Measurements from ENCODE around the gene KCNQ1. TPM values are rescaled to one million over a fixed set of nuclear protein-coding genes. Genes with fewer than 3 reads are reported as not detected.
A peak's percentile ranks its signal among the peaks of the same experiment; 100 is the strongest.

KCNQ1 gene
- total and polyA plus RNA-seq, 4 donors, result 15.4 to 41.7 (median 26.2) TPM

DNA sequence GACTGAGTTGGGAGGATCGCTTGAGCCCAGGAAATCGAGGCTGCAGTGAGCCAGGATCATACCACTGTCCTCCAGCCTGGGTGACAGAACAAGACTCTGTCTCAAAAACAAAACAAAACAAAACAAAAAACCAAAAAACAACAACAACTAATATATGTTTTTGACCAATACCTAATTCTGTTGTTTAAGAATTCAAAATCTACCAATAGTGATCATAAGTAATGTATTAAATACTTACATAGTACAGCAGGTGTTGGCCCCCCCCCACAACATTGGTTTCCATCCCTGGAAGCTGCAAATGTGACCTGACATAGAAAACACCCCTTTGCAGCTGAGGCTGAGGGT is 74.7 kb downstream of the KCNQ1 start:
- Histone ChIP-seq H3K4me3 (no peak overlapping the region), H3K27ac (ENCODE audit: low read depth in 1 of 2, low read length in 1 of 2) (no peak overlapping the region), H3K4me1 (ENCODE audit: control insufficient read depth in 5 of 5, insufficient read depth in 5 of 5, low read length in 5 of 5) (no peaks in the 10 kb centered on the region), H3K9ac (ENCODE audit: insufficient read depth in 1 of 2, low read length in 2 of 2) (no peak overlapping the region), H3K9me3 (ENCODE audit: control insufficient read depth in 4 of 4, insufficient read depth in 3 of 4, low read length in 3 of 4) (no peaks in the 10 kb centered on the region), H3K27me3 (ENCODE audit: control insufficient read depth in 3 of 3, insufficient read depth in 3 of 3, low read length in 2 of 3) (no peaks in the 10 kb centered on the region), H3K36me3 (ENCODE audit: control insufficient read depth in 4 of 4, insufficient read depth in 4 of 4, low read length in 4 of 4) (no peaks in the 10 kb centered on the region)
- ATAC-seq (ENCODE audit: insufficient read depth, low FRiP score), result no peak
- WGBS, 2 donors, result 94 to 98% methylated on average over 2 of the region's 2 CpGs
- no peak for DNase-seq
- TF ChIP-seq, protein P1, sequence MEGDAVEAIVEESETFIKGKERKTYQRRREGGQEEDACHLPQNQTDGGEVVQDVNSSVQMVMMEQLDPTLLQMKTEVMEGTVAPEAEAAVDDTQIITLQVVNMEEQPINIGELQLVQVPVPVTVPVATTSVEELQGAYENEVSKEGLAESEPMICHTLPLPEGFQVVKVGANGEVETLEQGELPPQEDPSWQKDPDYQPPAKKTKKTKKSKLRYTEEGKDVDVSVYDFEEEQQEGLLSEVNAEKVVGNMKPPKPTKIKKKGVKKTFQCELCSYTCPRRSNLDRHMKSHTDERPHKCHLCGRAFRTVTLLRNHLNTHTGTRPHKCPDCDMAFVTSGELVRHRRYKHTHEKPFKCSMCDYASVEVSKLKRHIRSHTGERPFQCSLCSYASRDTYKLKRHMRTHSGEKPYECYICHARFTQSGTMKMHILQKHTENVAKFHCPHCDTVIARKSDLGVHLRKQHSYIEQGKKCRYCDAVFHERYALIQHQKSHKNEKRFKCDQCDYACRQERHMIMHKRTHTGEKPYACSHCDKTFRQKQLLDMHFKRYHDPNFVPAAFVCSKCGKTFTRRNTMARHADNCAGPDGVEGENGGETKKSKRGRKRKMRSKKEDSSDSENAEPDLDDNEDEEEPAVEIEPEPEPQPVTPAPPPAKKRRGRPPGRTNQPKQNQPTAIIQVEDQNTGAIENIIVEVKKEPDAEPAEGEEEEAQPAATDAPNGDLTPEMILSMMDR (IDR thresholded peaks at IDR 0.05; ENCODE audit: control extremely low read depth, extremely low read depth), result no peak

DNA sequence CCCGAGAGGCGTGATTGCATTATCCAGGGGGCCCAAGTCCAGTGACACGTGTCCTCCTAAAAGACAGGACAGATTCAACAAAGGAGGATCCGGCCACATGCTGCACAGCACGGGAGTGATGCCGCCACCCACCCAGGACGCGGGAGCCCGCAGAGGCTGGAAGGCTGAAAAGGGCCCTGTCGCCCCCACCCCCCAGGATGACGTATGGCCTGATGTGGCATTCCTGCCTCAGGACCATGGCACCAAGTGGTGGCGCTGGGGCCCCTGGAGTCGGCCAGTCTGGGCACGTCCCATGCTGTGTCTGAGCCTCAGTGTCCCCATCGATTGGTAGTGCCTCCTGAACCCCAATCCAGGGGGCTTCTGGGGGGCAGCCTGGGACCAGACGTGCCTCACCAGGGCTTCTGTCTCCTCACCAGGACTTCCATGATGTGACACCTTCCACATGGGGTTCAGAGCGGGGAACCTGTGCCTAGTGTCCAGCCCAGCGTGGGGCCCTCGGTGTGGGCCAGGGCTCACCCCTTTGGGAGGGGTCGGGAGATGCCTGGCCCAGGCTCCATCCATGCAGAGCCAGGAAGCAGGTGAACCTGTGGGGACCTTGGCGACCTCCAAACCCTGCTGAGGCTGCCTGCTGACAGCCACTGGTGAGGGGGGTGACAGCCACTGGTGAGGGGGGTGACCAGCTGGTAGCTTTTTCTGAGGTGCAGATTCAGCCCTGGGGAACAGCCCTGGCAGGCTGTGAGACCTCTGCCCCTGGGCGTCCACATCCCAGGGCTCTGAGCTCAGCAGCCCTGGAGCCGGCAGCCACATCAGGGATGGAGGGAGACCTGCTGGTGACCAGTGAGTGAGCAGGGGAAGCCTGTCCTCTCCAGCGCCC is 75.3 kb downstream of the KCNQ1 start:
- DNase-seq, result peak in 1 of 3 donors; percentile 7
- H3K27me3 ChIP-seq (ENCODE audit: control insufficient read depth in 3 of 3, insufficient read depth in 3 of 3, low read length in 2 of 3), result no peaks in the 10 kb centered on the region
- peaks cover 0 to 2% (median 0%) of the 10 kb centered on the region in 5 donors for H3K4me1 ChIP-seq (ENCODE audit: control insufficient read depth in 5 of 5, insufficient read depth in 5 of 5, low read length in 5 of 5)
- H3K27ac ChIP-seq (ENCODE audit: low read depth in 1 of 2, low read length in 1 of 2), result no peak overlapping the region
- TF ChIP-seq, protein P1 (IDR thresholded peaks at IDR 0.05; ENCODE audit: control extremely low read depth, extremely low read depth), result no peak
- no peak overlapping the region for H3K4me3 ChIP-seq
- ATAC-seq (ENCODE audit: insufficient read depth, low FRiP score), result no peak
- H3K9me3 ChIP-seq (ENCODE audit: control insufficient read depth in 4 of 4, insufficient read depth in 3 of 4, low read length in 3 of 4), result no peaks in the 10 kb centered on the region
- no peaks in the 10 kb centered on the region for H3K36me3 ChIP-seq (ENCODE audit: control insufficient read depth in 4 of 4, insufficient read depth in 4 of 4, low read length in 4 of 4)
- 88 to 92% methylated on average over 23 to 24 of the region's 24 CpGs for WGBS, 2 donors
- H3K9ac ChIP-seq (ENCODE audit: insufficient read depth in 1 of 2, low read length in 2 of 2), result no peak overlapping the region

DNA sequence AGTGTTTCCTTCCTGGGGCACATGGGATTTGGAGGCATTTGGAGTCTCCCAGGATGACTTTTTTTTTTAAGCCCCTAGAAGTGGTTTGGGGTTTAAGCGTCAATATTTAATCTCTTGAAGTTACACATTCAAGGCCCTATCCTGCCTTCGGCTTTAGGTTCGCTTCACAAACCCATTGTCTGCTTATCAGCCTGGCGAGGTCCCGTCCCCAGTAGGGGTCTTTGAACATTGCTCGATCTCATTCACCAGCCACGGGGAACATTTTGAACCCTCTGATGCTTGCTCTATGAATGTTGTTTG is 75.9 kb downstream of the KCNQ1 start:
- DNase-seq (no peak), ATAC-seq (ENCODE audit: insufficient read depth, low FRiP score) (no peak)
- Histone ChIP-seq H3K9ac (ENCODE audit: insufficient read depth in 1 of 2, low read length in 2 of 2) (no peak overlapping the region), H3K27ac (ENCODE audit: low read depth in 1 of 2, low read length in 1 of 2) (no peak overlapping the region), H3K27me3 (ENCODE audit: control insufficient read depth in 3 of 3, insufficient read depth in 3 of 3, low read length in 2 of 3) (no peaks in the 10 kb centered on the region), H3K9me3 (ENCODE audit: control insufficient read depth in 4 of 4, insufficient read depth in 3 of 4, low read length in 3 of 4) (no peaks in the 10 kb centered on the region), H3K4me3 (no peak overlapping the region), H3K4me1 (ENCODE audit: control insufficient read depth in 5 of 5, insufficient read depth in 5 of 5, low read length in 5 of 5) (peaks cover 0 to 2% (median 0%) of the 10 kb centered on the region in 5 donors), H3K36me3 (ENCODE audit: control insufficient read depth in 4 of 4, insufficient read depth in 4 of 4, low read length in 4 of 4) (no peaks in the 10 kb centered on the region)
- 90 to 91% methylated on average over 7 of the region's 7 CpGs for WGBS, 2 donors
- TF ChIP-seq, protein P1 (IDR thresholded peaks at IDR 0.05; ENCODE audit: control extremely low read depth, extremely low read depth), result no peak
